ENCODE data around the gene TPP2.

The TPP2 gene

DNA sequence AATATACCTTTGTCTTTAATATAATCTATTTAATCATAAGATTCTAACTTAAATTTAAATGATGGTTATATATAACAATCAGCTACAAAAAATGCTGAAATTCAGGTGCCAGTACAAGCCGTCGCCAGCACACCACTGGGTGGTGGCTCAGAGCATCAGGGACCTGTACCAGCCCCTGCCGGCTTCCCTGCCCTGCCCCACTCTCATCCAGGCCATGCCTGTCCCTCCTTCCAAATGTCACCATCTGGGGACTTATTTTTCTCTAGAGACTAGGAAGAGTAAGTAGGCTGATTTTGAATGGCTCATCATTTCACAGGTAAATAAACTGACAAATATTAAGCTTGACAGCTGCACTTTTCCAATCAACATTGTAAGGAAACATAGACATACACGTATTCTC lies 96.5 kb downstream of the TPP2 start:
- DNase-seq = no peak

DNA sequence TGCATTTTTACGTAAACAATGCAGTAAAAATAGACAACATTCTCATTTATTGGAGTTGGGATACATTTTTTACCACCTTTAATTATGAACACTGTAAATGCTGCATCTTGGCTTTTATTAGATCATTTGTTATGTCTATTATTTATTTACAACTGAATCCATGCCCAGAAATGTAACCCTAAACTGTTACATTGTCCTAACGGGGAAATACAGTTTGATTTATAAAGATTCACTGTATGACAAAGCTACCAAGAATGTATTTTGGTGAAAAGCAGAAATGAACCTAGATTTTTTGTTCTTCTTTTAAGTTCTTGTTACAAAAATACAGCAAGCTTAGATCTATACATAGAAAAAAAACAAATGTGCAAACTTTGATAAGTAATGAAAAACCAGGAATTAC lies 97.0 kb downstream of the TPP2 start:
- DNase-seq = no peak

DNA sequence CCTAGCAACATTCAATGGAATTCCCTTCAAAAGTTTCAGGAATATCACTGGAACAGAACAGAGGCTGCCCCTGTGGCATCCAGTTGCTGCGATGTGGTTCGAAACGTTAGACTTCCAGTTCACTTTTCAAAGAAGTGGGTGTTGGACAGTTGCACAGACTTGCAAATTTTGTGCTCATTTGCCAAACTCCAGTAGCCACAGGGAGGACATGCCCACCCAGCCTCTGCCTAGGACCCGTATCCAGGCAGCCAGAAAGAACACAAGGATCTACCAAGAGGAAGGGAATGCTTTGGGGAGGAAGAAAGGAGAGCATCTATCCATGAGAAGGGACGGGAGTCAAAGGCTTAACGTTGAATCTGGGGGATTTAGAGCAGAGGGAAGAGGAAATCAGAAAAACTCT lies 98.2 kb downstream of the TPP2 start, which contains the start of gene METTL21C:
Gene METTL21C (minus strand): TSS at position 108 of the 400 bp plus-strand sequence. CDS start 546 bp downstream, outside the sequence.
- no peak for DNase-seq

DNA sequence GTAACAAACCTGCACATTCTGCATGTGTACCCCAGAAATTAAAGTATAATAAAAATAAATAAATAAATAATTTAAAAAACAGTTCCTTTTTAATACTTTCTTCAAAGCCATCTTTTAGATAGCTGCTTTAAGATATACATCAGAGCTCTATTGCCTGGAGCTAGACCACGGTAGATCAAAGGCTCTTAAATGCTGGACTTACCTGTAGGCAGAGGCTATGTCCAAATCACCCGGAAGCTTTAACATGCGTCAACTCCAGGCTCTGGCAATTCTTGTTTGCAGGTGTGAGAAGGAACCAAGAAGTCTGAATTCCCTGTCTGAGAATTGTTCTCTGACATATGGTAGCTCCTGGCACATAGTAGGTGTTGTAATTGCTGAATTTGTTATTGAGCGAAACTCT lies 99.7 kb downstream of the TPP2 start:
- no peak for DNase-seq

DNA sequence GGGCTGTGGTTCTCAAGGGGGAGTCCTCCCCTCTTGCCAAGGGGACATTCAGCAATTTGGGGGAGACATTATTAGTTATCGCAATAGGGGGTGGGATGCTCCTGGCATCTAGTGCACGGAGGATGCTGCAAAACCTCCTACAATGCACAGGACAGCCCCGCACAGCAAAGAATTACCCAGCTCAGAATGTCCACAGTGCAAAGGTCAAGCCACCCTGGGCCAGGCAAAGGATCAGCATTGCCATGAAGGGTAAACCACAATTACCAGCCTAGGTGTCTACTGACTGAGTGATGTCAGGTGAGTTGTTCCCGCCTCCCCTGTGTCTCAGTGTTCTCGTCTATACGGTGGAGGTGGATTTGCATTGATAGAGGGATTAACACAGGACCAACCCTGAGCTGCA lies 100.5 kb downstream of the TPP2 start:
- DNase-seq = no peak

DNA sequence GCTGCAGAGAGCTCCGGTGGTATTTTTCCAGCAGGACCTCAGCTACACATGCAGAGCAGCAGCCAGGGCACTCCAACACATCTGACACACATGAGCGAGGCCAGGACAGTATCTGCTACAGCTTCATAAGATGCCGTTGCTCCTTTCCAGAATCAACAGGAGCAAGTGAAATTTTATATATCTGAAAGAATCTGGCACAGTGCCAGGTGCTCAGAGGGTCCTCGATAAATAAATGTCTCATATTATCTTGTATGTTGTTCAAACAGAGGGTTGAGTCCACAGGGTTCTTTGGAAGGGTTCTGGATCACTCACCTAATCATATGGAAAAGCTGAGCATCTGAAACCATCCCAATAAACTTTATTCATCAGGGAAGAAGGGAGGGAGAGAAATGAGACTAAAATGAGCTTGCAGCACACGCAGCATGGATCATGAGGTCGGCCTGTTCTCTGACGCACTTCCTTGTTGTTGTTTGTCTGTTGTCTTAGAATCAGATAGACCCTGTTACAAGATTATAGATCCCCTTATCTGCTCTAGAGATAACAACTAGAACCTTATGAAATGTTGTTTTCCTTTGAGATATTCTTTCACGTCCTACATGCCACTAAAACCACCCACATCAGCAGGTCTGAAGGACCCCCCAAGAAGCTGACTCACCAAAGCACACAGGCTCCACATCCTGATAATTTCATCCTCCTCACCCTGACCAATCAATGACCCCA lies 101.3 kb downstream of the TPP2 start:
- no peak for DNase-seq

DNA sequence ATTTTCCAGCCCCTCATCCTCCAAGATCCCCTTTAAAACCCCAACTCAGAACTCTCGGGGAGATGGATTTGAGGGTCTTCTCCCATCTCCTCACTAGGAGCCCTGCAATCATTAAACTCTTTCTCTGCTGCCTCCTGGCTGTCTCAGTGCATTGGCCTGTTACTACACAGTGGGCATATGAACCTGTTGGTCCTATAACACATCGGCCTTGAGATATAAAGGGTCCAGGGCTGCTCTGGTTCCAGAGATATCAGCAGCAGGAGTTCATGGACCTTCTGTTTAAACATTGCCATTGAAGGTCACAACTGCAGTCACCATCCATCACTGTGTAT lies 101.8 kb downstream of the TPP2 start:
- DNase-seq = no peak

DNA sequence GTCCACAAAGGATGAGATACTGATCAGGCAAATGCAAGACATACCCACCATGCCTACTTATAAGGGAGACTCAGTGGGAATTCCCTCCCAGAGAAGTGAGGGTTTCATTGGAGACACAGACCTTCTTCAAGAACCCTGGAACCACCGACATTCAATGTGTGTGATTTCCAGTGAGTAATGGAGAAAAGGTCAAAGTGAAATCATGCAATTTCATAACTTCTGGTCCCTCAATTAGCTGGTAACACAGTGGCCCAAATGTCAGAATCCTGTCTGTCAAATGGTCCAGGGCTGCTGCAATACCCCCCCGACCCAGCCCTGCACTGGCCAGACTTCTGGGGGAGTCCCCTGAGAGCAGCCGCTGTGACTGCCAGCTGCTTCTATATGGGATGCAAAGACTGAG lies 102.7 kb downstream of the TPP2 start:
- DNase-seq = no peak

DNA sequence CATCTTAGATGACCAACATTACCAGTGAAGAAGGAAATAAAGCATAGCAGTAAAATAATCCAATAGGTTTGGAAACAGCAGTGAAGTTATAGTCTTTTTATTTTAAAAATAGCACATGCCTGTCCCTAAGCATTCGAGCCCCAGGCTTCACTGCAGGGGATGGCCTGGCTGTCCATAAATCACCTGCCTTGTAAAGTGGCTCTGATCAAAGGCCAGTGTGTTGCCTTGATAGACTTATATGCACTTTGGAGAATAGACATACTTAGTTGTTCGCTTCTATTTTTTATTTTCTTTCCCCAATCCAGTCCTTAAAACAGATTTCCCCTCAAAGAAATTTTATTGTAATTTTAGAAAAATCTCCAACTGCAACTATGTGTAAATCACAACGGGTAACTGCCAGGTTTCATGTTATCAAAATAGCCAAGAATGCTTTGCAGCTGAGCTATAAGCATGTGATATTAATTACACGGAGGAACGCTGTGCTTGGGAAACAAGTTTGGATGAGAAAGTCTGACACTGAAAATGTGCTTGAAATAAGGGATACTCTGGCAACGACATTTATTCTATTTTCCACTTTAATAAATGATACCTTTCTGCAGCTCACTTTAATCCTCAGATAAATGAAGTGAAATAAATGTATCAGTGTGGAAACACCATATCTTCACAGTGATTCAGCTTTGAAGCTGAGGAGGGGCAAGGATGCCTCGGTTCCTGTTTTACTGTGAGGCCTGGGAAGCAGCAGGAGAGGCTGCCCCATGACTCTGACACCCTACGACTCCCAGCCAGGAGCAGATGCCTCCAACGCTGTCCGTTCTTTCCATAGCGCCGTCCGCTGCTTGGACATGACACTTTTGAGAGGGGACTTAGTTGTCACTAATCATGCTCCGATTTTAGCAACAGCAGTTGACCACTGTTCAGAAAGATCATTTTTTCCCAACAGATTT lies 103.6 kb downstream of the TPP2 start:
- DNase-seq = no peak

DNA sequence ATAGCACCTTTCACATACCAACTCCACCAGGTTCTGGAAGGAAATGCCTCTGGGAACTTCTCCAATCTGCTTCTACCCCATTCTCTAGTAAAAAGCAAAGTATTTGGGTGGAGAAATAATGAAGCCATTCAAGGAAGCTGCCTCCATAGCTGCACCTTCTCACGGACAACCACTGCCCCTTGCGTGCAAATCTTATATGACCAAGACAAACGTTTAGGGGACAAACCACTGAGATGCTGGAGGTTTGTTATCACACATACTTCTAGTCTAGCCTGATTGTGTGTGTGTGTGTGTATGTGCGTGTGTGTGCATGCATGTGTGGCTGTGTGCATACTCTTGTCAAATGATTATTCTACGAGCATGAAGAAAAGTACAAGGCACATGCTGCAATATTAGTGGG lies 104.5 kb downstream of the TPP2 start:
- DNase-seq = no peak

DNA sequence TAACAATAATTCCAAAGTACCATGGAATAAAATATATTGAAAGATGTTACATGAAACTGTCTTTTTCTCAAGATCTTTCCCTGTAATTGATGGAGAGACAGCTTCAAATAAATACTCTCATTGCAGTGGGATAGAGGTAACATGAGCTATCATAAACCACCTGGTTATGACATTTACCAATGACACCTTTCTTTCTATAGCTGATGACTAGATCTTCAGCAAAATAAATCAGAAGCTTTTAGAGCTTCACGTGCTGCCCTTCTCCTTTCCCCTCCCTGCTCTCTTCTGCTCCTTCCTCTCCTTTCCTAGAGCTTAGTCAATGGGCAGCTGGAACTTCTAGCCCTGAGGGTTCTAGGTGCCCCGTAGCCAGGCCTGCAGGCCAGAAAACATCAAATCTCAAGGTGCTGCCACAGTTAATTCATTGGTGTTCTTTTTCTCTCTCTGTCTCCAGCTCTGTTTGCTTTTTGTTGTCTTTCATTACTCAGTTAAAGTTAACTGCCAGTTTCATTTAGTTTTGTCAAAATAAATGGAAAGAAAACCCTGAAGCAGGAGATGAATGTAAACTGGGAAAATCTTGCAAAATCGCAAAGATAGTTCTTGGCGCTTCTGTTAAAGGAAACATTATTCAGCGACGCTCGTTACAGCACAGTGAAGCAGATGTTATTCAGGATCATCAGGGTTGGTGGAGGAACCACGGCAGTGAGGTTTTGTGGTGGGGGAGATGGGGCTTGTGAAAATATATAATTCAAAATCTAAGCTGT lies 106.4 kb downstream of the TPP2 start:
- DNase-seq = no peak

DNA sequence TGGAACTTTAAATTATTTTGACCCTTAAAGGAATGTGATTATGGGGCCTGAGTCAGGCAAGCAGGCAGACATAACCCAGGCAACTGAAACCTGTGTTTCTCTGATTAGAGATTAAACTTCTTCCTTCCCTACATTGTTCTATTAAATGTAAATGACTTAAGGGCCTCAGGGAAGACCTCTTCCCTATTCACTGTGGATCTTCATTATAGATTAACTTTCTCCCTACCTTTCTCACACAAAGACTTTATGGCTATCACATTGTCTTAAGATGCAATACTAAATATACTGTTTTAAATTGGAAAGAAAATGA lies 106.9 kb downstream of the TPP2 start:
- DNase-seq = no peak

DNA sequence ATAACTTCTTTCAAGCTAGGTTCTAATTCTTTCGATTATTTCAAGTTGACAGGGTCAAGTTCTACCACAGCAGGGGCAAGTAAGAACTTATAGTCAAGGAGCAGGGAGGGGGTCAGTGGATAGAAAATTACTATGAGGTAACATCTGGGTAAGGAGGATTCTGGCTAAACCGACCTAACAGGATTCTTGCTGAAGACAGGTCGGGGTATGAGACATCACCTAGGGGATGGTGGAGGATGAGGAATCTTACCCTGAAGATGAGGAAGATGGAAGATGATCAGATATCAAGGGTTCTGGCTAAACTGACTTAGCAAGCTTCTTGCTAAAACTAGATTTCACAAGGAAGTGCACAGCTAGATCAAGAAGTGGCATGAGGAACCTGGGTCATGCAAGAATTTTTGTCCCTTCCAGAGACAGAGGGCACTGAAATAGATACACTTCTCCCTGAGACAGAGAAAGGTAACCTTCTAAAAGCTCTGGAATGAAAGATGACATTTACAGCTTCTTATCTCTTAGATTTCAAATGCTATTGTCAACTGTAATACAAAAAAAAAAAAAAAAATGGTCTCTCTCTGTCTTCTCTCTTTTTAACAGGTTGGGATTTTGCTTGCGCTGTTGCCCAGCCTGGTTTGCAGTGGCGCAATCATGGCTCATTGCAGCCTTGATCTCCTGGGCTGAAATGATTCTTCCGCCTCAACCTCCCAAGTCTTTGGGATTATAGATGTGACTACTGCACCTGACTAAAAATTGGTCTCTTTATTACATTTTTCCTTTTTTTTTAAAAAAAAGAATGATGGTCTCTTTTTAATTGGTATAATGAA lies 107.7 kb downstream of the TPP2 start:
- no peak for DNase-seq

DNA sequence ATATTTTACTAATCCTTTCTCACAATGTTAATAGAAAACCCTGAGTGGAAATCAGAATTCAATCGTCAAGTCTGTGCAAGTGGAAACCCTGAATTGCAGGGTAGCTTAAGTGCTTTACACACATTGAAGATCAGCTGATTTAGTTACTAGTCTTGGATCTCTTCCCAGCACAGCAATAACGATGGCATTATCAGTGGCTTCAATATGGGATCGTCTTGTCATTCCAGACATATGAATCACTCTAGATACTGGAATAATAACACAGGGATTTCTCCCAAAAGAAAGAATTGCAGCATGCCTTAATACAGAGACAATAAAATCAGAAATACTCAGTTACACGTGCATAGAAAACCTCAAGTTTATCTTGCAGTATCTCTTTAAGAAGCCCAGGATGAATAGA lies 110.7 kb downstream of the TPP2 start:
- DNase-seq = no peak

DNA sequence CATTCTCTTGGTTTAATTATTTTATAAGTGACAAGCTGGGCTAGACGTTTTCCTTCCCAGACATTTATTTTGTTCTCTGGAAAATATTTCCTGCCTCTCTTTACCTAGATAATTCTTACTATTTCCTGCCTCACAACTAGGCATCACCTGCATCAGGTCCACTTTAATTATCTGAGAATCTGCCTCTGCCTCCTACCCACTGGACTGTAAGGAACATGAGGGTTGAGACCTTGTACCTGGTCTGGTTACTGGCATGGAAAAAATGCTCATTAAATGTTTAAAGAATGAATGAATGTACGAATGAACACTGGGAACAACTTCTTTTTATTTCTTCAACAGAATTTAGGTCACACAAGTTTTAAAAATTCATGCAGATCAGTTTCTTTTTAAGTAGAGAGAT lies 111.4 kb downstream of the TPP2 start:
- no peak for DNase-seq

DNA sequence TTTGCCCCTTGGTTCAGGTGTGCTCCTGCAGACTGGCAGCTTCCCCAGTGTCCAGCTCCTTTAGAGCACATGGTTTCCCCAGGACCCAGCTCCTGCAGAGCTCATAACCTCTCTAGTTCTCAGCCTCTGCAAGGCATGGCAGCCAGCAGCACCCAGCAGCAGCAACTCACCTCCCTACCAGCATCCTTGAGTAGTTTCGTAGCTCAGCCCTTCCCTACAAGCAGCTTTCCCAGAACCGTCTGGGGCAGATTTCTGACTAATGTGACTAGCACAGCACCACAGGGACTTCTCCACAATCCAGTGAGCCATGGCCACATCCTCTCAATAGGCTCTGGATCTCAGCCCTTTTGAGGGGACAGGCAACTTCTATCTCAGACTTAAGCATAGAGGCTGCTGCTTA lies 112.2 kb downstream of the TPP2 start:
- DNase-seq = no peak

DNA sequence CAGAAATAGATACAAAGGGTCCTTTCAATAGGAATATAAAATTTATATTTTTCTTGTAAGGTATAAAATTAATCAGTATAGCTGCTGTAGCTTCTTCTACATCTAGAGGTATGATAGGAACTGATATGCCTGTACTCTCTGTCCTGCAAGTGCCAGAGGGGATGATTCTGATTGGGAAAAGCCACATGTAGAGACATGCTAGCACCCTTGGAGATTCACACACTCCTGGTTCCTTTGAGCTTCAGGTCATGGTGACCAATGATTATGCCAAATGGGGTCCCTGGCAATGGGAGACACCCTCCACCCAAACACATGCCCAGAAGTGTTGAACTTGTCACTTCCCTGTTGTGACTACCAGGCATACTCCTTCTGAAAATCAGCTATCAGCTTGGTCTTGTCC lies 112.8 kb downstream of the TPP2 start:
- DNase-seq = no peak

DNA sequence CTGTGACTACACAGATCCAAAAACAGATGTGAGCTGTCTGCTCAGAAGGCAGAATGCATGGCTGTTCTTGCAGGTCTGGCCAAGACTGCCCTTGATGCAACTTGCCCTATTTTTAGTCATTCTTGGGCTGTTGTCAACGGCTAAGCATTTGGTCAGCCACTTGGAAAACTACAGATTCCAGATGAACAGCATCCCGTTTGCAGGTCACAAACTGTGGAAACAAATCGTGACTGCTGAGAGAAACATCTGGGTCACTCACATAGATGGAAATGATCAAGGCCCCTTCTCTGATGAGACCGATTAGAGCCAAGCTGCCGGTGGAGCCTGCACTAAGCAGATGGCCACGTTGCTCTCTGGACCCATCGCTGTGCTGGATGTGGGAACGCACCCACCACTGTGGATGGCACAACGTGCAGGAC lies 113.5 kb downstream of the TPP2 start:
- DNase-seq = no peak

DNA sequence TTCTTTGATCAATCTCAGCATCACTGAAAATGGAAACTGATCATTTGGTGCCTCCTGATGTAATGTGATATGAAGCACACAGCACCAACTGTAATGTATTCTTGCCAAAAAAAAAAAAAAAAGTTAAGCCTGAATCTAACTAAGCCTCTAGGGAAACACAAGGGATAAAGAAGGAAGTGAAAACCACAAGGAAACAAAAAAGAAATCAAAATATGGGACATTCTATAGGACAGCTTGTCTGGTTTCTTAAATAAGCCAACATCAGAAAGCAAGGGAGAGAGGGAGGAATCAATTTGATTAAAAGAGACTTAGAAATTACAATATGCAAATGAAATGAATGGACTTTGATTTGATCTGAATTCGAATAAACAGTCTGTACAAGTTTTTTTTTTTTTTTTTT lies 118.7 kb downstream of the TPP2 start:
- DNase-seq = no peak

DNA sequence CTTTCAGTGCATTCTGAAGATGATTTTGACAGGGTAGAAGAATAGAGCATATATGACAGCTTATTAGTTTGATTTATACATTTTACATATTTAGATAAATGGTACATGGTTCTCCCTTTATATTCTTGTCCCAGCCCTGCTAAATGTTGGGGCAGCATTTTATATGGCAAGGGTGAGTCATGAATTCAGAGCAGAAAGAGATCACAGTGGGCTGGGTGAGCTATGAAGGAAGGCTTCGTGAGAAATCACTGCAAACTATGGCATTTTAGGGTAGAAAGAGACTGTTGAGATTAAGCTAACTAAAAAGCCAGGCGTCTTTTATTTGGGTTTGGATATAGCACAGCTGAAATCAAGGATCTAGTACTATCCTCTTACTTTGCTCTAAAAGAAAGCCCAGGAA lies 122.0 kb downstream of the TPP2 start:
- DNase-seq = no peak

DNA sequence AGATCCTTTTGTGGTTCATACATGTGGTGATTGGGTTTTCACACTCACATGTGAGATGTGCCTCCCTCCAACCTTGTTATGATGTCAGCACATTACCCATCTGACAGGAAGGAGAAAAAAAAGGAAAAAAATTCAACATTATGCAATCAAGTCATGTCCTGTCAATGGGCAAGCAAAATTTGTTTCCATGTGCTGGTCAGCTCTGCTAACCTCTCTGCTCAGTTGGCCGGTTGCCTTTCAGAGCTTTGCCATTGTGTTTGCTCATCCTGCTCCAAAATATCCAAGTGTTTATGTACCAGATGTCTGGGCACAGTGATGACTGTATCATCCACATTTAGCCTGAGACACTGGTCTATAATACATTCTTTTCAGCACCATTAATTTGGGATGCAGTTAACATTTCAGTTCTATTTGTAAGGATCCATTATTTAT lies 125.0 kb downstream of the TPP2 start:
- peak in 52 of 56 donors; percentile 1 to 87 (median 50) for DNase-seq
